Muscle layer of duodenum (tissue), 2 donors: Measurements from ENCODE around the gene TNFRSF18.
A peak's percentile ranks its signal among the peaks of the same experiment; 100 is the strongest.

ENCODE experiments used
- H3K27ac ChIP-seq: one replicate; pipeline ENCODE4 v1.7.0; 2013; ENCODE audit warnings: mild to moderate bottlenecking, low read length
- H3K27me3 ChIP-seq: one replicate; pipeline ENCODE4 v1.7.0; 2013; ENCODE audit warnings: low read depth, mild to moderate bottlenecking, control low read depth, low read length
- H3K36me3 ChIP-seq, 2 donors: one replicate each; pipeline ENCODE4 v1.7.0; 2013; ENCODE audit warnings: low read length in 2 of 2, control low read depth in 1 of 2, mild to moderate bottlenecking in 1 of 2; ENCODE audit not compliant: insufficient read depth in 2 of 2, control insufficient read depth in 1 of 2
- H3K4me1 ChIP-seq, 2 donors: one replicate each; pipeline ENCODE4 v1.7.0; 2013; ENCODE audit warnings: low read length in 2 of 2, mild to moderate bottlenecking in 2 of 2, control low read depth in 1 of 2, moderate library complexity in 1 of 2; ENCODE audit not compliant: insufficient read depth in 2 of 2, control insufficient read depth in 1 of 2
- H3K4me3 ChIP-seq, 2 donors: one replicate each; pipeline ENCODE4 v1.7.0; 2013; ENCODE audit warnings: low read length in 2 of 2, low read depth in 1 of 2, mild to moderate bottlenecking in 1 of 2
- H3K9me3 ChIP-seq, 2 donors: one replicate each; pipeline ENCODE4 v1.7.0; 2013; ENCODE audit warnings: low read length in 2 of 2, control low read depth in 1 of 2, mild to moderate bottlenecking in 1 of 2; ENCODE audit not compliant: control insufficient read depth in 1 of 2
- donor health status: healthy.

The TNFRSF18 gene

DNA sequence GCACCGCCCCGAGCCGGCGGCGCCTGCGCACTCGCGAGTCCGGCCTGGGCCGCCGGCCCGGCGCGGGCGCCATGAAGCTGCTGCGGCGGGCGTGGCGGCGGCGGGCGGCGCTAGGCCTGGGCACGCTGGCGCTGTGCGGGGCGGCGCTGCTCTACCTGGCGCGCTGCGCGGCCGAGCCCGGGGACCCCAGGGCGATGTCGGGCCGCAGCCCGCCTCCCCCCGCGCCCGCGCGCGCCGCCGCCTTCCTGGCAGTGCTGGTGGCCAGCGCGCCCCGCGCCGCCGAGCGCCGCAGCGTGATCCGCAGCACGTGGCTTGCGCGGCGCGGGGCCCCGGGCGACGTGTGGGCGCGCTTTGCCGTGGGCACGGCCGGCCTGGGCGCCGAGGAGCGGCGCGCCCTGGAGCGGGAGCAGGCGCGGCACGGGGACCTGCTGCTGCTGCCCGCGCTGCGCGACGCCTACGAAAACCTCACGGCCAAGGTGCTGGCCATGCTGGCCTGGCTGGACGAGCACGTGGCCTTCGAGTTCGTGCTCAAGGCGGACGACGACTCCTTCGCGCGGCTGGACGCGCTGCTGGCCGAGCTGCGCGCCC, 25.9 kb upstream of the TNFRSF18 start, which contains the start of gene B3GALT6:
Gene B3GALT6, plus strand, starts transcription at position 30 of the 588 bp plus-strand sequence. Its CDS starts 42 bp downstream, at position 72.
- peaks cover 5 to 24% of the 10 kb centered on the region in 2 donors for H3K36me3 ChIP-seq
- peak within 1 kb of the TSS; percentile 82 to 98 for H3K4me3 ChIP-seq
- H3K27me3 ChIP-seq = no peaks in the 10 kb centered on the region
- no peaks in the 10 kb centered on the region for H3K9me3 ChIP-seq
- peak within 1 kb of the TSS; percentile 79 for H3K27ac ChIP-seq
- peaks cover 0 to 32% of the 10 kb centered on the region in 2 donors for H3K4me1 ChIP-seq

DNA sequence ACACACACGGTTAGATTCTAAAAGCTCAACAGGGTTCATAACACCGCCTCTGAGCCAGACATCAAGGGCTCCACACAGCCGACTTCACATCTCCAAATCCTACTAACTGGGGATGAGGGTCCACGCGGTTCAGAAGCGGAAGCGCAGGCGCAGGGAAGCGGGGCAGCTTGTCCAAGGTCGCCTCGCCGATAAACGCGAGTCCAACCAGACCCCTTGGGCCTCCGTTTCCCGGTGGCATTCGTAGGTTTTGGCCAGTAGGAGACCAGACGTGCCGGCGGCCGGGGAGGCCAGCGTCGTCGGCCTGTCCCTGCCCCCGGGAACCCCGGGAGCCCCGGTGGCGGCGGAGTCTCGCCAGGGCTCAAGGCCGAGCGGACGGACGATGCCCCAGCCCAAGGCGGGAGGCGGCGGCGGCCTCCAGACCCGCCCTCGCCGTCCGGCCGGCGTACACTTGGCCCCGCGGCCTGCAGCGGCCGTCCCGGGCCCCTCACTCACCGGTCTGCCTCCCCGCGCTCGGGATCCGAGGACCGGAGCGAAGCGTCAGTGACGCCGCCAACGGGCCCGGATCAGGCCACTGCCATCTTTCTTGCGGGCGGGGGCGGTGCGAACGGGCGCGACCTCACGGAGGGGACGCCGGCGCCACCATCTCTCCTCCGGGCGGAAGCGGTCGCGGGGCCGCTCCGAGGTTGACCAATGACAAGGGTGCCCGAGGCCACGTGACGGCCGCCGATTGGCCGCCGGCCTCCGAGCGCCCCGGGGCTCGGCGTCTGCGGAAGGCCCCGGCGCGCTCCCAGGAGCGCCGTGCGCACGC, 25.2 kb upstream of the TNFRSF18 start, which contains the start of gene SDF4:
Gene SDF4, minus strand, starts transcription at position 602 of the 808 bp plus-strand sequence. CDS start 3,229 bp downstream, outside the sequence.
- no peaks in the 10 kb centered on the region for H3K27me3 ChIP-seq
- peak within 1 kb of the TSS; percentile 82 to 98 for H3K4me3 ChIP-seq
- no peaks in the 10 kb centered on the region for H3K9me3 ChIP-seq
- peaks cover 0 to 32% of the 10 kb centered on the region in 2 donors for H3K4me1 ChIP-seq
- H3K27ac ChIP-seq = peak within 1 kb of the TSS; percentile 79
- peaks cover 9 to 29% of the 10 kb centered on the region in 2 donors for H3K36me3 ChIP-seq

DNA sequence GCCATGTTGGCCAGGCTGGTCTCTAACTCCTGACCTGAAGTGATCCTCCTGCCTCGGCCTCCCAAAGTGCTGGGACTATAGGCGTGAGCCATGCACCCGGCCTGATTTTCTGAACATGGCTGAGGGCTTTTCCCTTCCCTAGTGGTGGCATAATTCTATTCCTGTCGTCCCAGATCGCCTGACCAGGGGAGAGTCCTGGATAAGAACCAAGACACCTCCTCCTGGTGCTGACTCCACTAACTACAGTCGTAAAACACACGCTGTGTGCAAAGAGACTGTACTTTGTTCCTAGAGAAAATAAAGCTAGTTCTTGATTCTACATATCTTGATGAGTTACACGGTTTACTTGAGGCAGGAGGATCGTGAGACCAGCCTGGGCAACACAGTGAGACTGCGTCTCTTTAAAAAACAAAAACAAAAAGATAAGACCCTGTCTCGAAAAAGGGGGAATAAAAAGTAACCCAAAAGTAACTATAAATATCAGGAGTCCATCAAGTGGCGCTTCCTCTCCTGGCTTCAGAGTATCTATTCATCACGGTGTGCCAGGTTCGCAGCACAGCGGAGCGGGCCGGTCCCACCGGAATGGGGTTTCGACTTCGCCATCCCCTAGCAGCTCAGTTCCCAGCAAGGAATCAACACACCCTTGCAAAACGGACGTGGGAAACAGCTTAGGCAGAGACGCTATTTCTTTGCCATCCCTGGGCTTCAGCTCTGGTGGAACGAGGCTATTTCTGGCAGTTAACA, 24.4 kb upstream of the TNFRSF18 start:
- no peaks in the 10 kb centered on the region for H3K27me3 ChIP-seq
- H3K36me3 ChIP-seq = peaks cover 9 to 37% of the 10 kb centered on the region in 2 donors
- no peaks in the 10 kb centered on the region for H3K9me3 ChIP-seq
- H3K27ac ChIP-seq = peak overlapping the region; percentile 79
- H3K4me3 ChIP-seq = peak overlapping the region; percentile 82 to 98
- peaks cover 0 to 32% of the 10 kb centered on the region in 2 donors for H3K4me1 ChIP-seq

DNA sequence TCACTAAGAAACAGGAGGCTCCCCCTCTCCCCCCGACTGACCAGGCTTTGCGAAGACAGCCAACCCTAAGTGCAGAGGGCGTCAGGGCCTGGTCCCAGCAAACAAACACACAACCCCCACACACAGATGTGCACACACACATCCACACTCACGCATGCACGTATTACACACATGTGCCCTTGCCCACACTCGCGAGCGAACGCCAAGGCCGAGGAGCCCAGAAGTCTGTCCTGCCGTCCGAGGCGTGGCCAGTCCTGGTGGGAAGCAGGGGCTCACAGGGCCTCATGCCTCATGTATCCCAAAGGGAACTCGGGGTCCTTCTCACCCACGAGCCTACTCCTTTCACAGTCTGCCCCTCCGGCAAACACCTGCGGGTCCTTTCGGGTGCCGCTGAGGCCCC, 23.4 kb upstream of the TNFRSF18 start:
- Histone ChIP-seq H3K4me1 (peaks cover 0 to 32% of the 10 kb centered on the region in 2 donors), H3K36me3 (peaks cover 14 to 39% of the 10 kb centered on the region in 2 donors), H3K27ac (no peak overlapping the region), H3K27me3 (no peaks in the 10 kb centered on the region), H3K9me3 (no peaks in the 10 kb centered on the region), H3K4me3 (peak overlapping the region; percentile 1 to 82)

DNA sequence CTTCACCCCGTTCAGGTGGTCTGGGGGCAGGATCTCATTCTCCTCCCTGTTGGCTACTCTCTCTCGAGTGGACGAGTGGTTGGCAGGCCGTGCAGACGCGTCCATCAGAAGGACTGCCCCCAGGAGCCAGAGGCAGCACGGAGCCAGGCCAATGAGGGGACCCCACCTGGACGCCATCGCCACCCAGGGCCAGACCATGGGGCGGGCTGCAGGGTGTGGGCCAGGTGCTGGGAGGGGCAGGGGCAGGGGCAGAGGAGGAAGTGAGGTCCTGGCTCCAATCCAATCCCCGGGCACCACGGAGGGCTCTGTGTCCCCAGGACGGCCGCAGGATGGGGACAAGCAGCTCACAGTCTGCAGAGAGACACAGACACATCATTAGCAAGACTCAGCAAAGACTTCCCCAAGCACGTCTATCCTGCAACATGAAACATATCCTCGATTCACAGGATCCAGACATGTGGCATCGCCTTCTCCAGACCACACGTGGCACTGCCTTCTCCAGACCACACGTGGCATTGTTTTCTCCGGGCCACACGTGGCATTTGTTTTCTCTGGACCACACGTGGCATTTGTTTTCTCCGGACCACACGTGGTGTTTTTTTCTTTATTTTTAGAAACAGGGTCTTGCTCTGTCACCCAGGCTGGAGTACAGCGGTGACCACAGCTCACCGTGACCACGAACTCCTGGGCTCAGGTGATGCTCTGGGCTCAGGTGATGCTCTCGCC, 22.4 kb upstream of the TNFRSF18 start:
- Histone ChIP-seq H3K4me1 (peaks cover 0 to 32% of the 10 kb centered on the region in 2 donors), H3K9me3 (no peaks in the 10 kb centered on the region), H3K27ac (no peak overlapping the region), H3K27me3 (no peaks in the 10 kb centered on the region), H3K36me3 (peaks cover 15 to 39% of the 10 kb centered on the region in 2 donors), H3K4me3 (no peak overlapping the region)

DNA sequence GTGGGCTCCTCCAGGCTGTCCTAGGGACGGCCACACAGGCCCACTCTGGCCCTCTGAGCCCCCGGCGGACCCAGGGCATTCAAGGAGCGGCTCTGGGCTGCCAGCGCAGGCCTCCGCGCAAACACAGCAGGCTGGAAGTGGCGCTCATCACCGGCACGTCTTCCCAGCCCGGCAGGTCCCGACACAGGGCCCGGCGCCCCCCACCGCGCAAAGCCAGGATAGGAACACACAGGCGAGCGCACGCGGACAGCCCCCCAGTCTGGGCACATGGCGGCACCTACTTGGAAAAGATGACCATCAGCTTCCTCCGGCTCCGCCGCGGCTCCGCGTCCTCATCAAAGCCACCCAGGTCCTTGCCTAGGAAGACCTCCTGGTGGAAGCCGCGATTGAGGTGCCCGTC, 21.8 kb upstream of the TNFRSF18 start:
- Histone ChIP-seq H3K4me3 (no peak overlapping the region), H3K36me3 (peaks cover 18 to 42% of the 10 kb centered on the region in 2 donors), H3K4me1 (peaks cover 0 to 29% of the 10 kb centered on the region in 2 donors), H3K9me3 (no peaks in the 10 kb centered on the region), H3K27me3 (no peaks in the 10 kb centered on the region), H3K27ac (no peak overlapping the region)

DNA sequence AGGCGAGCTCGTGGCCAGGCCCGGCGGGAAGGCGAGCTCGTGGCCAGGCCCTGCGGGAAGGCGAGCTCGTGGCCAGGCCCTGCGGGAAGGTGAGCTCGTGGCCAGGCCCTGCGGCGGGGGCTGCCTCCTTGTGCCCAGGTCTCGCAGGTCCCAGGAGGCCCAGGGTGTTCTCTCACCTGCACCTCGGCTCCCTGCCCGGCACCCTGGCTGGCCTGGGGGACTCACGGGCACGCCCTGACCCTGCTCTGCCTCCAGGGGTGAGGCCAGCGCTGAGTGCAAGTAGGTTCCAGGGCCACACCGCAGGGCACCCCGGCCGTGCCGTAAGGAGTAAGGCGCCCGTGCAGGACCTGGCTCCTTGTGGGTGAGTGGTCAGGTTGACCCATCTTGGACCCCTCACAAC, 21.0 kb upstream of the TNFRSF18 start:
- no peak overlapping the region for H3K4me3 ChIP-seq
- H3K9me3 ChIP-seq = no peaks in the 10 kb centered on the region
- peaks cover 24 to 50% of the 10 kb centered on the region in 2 donors for H3K36me3 ChIP-seq
- H3K4me1 ChIP-seq = peaks cover 0 to 22% of the 10 kb centered on the region in 2 donors
- H3K27me3 ChIP-seq = no peaks in the 10 kb centered on the region
- H3K27ac ChIP-seq = no peak overlapping the region

DNA sequence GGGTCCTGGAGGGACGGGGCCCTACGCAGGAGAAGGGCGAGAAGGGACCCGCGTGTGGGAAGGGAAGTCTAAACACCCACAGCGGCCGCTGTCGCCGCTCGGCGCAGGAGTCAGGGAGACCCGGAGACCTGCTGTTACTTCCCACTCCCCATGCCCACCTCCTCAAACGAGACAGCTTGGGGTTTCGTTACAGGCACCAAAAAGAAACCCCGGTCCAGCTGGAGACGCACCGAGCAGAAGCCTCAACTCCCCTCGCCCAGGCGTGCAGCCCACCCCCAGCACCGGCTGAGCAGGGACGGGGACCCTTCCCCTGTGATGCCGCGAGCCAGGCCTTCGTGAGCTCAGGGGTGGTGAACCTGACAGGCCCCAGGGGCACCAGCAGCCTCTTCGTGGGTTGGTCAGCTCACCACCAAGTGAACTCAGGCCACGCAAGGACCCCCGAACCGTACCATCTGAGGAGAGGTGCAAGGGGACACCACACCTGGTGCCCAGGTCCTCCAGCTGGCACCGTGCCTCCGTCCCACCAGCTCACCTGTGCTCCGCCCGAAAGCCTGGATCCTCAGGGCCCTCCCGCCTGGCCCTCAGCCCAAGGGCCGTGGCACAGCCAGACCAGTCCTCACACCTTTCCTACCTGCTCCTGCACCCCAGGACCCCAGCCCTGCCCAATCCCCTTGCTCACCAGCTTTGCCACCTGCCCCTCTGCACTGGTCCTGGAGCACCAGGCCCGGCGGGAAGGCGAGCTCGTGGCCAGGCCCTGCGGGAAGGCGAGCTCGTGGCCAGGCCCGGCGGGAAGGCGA, 20.4 kb upstream of the TNFRSF18 start:
- H3K4me1 ChIP-seq = peaks cover 0 to 22% of the 10 kb centered on the region in 2 donors
- no peaks in the 10 kb centered on the region for H3K27me3 ChIP-seq
- peaks cover 24 to 57% of the 10 kb centered on the region in 2 donors for H3K36me3 ChIP-seq
- no peak overlapping the region for H3K27ac ChIP-seq
- H3K4me3 ChIP-seq = no peak overlapping the region
- no peaks in the 10 kb centered on the region for H3K9me3 ChIP-seq

DNA sequence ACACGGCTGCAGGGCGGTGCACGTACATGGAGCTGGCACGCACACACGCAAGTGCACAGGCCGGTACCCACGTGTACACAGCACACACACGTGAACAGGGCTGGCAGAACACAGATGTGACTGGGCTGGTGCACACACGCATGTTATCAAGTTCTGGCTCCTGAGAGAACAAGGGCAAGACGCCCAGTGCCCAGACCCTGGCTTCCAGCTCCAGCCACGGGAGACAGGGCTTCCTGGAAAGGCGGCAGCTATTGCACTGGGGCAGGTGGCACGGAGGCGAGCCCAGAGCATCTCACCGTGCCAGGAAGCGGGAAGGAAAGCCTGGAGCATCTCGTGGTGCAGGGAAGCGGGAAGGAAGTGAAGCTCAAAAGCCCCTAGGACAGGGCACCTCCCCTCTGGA, 19.5 kb upstream of the TNFRSF18 start:
- Histone ChIP-seq H3K27me3 (no peaks in the 10 kb centered on the region), H3K9me3 (no peaks in the 10 kb centered on the region), H3K27ac (no peak overlapping the region), H3K4me1 (peaks cover 0 to 20% of the 10 kb centered on the region in 2 donors), H3K4me3 (no peak overlapping the region), H3K36me3 (peaks cover 27 to 65% of the 10 kb centered on the region in 2 donors)

DNA sequence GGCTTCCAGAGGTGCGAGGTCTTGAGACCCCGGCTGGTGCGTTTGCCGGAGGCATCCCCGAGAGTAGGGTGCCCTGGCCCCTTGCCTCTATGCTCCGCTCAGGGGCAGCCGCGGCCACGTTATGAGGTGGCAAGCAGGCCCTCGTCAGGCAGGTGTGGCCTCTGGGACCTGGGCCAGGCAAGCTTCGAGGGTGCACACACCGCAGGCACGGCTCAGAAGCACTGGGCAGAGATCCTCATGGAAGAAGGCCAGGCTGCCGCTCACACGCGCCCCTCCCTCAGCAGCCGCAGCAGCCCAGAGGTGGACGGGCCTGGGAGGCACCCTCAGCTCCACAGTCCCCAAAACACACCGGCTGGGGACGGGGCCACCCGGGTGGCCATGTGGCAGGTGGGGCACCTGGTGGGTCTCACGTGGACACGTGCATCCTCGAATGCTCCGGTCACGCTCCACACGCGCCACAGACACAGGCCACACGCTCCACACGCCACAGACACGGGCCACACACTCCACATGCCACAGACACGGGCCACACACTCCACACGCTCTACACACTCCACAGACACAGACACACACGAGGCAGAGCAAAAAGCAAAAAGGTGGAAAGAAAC, 18.9 kb upstream of the TNFRSF18 start:
- H3K36me3 ChIP-seq = peaks cover 33 to 71% of the 10 kb centered on the region in 2 donors
- H3K4me3 ChIP-seq = no peak overlapping the region
- no peaks in the 10 kb centered on the region for H3K27me3 ChIP-seq
- H3K4me1 ChIP-seq = peaks cover 0 to 15% of the 10 kb centered on the region in 2 donors
- H3K9me3 ChIP-seq = no peaks in the 10 kb centered on the region
- no peak overlapping the region for H3K27ac ChIP-seq
